HG03571 (cell line): ENCODE data around the gene FERMT3.
"Not testable (repeated sequence)": the region's sequence is repeated elsewhere in the genome, so short reads cannot be mapped to it uniquely, and the experiment has no call there.

Experiments used
- ATAC-seq: cut with Tn5 transposase; IDR thresholded peaks from one replicate; pipeline ENCODE4 v1.9.1; 2021; ENCODE audit not compliant: unreplicated experiment

The FERMT3 gene

GRCh38 chr11:64206457-64207255, at the start of gene FERMT3:
FERMT3 (plus strand) TSS chr11:64206721; CDS start chr11:64207365, 644 bp downstream.
- no peak for ATAC-seq

DNA sequence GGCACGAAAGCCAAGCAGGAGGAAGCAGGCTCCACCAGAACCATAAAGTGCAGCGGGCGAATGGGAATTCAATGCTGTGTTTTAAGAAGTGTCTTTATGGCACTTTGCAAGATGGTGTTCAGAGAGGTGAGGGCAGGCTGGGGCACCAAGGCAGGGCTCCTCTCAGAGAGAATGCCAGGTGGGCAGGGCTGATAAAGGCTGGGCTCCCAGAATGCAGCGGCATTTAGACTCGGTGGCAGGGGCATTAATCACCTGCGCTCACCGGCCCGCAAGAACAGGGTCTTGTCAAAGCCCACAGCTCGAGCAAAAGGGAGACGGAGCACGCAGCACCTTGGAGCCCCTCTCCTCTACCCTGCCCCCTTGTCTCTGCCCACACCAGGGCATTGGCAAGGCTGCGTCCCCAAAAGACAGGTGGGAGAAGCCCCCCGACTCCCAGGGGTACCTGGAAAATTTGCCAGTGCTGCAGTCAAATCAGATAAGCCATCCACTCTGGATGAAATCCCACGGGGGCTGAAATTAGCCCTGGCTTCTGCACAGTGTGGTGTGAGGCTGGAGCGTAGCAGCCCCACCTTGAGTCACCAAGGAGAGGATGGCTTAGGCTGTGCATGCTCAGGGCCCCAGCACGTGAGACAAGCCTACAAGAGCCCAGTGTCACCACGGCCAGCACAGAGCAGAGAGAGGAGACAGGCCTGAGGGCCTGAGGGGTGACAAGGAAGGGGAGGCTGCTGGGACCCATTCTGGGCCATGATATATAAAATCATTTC, 48.7 kb upstream of the FERMT3 start:
- ATAC-seq, result no peak

DNA sequence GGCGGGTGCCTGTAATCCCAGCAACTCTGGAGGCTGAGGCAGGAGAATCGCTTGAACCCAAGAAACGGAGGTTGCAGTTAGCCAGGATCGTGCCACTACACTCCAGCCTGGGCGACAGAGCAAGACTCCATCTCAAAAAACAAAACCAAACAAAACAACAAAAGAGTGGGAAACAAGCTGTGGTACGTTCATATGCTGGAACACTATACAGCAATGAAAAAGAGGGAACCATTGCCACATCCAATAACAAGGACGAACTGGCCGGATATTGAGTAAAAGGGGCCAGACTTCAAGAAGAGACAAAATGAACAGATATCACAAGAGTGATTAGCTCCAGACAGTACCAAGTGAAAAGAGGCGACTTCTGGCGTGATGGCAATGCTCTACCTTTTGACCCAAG, 45.5 kb upstream of the FERMT3 start:
- no peak for ATAC-seq

DNA sequence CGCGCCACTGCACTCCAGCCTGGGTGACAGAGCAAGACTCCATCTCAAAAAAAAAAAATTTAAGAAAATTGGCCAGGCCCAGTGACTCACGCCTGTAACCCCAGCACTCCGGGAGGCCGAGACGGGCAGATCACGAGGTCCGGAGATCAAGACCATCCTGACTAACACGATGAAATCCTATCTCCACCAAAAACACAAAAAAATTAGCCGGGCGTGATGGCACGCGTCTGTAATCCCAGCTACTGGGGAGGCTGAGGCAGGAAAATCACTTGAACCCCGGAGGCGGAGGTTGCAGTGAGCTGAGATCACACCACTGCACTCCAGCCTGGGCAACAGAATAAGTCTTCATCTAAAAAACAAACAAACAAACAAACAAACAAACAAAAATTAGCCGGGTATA, 43.8 kb upstream of the FERMT3 start:
- ATAC-seq, result not testable (repeated sequence)

GRCh38 chr11:64163951-64164350, 42.6 kb upstream of the FERMT3 start:
- no peak for ATAC-seq

- ATAC-seq, result no peak
Observed at GRCh38 chr11:64164392-64165312, 41.9 kb upstream of the FERMT3 start.

DNA sequence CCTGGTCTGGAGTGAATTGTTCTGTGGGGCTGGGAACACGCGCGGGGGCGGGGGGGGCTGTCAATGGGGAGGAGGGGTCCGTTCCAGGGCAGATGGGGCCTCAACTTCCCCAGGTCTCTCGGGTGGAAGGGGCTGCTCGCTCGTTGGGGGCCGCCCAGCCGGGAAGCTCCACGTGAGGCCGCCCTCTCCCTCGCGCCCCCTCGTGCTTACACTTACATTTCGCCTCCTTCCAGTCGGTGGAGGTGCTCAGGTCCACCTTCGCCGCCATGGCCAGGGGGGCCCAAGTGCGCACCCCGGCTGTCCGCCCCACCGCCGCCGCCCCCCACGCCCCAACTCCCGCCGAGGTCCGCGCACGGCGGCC, 41.1 kb upstream of the FERMT3 start:
- ATAC-seq, result no peak

- peak; percentile 60 for ATAC-seq
Observed at GRCh38 chr11:64165842-64166635, 40.5 kb upstream of the FERMT3 start, which contains the start of gene MACROD1. MACROD1 (minus strand) TSS chr11:64166113; CDS start chr11:64165994, 119 bp downstream.

GRCh38 chr11:64170419-64170818, 36.1 kb upstream of the FERMT3 start:
- no peak for ATAC-seq

- no peak for ATAC-seq
Observed at GRCh38 chr11:64173616-64174355, 32.7 kb upstream of the FERMT3 start.

- ATAC-seq, result no peak
Observed at GRCh38 chr11:64176751-64177150, 29.8 kb upstream of the FERMT3 start.

- ATAC-seq, result no peak
Observed at GRCh38 chr11:64178203-64178602, 28.3 kb upstream of the FERMT3 start.

DNA sequence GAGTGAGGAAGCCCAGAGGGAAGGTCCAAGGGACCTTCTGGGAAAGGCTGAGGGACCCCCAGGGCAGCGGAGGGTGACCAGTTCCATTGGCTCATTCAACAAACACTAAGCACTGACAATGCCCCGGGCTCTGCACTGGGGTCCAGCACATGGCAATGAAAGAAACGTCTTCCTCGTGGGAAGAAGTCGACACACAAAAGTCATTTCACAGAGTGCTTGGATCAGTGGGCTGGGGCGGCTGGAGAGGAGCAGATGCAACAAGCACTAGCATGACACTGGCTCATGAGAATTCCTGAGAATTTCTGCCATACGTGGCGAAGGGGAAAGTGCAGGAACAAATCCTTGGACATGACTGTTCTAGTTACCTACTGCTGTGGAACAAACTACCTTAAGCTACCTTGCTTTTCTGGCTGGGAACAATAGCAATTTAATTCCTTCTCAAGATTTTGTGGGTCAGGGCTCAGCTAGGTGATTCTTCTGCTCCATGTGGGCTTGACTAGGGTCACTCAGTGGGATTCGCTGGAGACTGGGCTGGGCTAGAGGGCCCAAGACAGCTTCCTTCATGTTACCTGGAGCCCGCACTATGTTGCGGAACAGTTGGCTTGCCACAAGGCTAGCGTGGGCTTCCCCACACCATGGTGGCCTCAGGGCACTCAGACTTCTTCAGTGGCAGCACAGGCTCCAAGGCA, 27.4 kb upstream of the FERMT3 start:
- ATAC-seq, result no peak

DNA sequence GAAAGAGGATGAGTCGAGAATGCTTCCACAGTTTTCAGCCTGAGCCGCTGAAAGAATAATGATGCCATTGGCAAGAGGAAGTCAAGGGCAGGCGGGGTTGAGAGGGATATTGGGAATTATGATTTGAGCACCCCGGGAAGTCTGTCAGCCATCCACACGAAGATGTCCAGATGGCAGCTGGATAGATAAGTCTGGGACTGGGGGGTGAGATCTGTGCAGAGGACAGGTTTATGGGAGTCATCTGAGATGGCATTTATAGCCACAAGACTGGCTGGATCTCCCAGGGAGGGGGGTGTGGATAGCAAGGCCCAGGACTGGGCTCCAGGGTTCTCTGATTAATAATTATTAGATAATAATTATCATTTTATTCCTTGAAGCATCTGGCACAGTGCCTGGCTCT, 25.6 kb upstream of the FERMT3 start:
- no peak for ATAC-seq

DNA sequence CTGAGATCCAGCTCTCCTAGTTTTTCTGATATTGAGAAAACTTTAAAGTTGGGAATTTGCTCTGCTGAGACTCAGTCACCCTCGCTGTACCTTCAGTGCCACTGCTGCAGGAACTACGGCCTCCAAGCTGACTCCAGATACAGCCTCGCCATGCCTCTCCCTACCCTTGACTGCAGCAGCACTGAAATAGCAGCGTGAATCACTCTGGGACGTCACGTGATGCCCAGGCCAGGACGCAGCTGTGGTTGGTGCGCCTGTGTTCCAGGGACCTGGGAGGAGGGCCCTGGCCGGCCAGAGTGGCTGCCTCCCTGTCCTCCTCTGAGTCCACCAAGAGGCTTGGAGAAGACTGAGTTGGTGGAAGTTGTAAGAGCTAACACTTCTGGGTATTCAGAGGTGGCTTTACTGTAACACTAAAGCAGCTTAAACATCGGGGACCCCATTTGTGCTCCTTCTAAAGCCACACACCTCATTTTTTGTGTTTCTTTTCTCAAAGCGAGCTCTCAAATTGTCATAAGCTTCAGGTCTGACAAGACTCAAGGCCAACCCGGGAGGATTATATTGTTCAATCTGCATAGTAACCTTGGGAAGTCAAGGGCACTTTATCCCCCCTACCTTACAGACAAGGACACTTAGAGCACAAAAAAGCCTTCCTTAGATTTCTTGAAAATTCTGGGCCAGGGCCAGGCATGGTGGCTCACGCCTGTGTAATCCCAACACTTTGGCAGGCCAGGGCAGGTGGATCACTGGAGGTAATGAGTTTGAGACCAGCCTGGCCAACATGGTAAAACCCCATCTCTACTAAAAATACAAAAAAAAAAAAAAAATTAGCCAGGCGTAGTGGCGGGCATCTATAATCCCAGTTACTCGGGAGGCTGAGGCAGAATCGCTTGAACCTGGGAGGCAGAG, 24.8 kb upstream of the FERMT3 start:
- ATAC-seq, result no peak

DNA sequence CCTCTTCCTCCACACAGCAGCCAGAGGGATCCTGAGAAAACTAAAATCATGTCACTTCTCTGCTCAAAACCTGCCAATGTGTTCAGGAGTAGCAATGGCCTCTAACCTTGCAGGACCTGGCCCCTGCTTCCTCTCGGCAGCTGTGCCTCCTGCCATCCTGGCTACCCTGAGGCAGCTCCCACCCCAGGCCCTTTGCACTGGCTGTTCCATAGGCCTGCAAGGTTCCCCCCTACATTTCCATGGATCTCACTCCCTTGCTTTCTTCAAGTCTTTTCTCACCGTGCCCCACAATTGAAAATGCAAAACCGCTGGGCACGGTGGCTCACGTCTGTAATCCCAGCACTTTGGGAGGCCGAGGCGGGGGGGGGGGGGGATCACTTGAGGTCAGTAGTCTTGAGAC, 22.6 kb upstream of the FERMT3 start:
- ATAC-seq, result no peak

- peak; percentile 19 for ATAC-seq
Observed at GRCh38 chr11:64185175-64185692, 21.3 kb upstream of the FERMT3 start.
